ENCODE results near the gene KIAA1958.

Gene KIAA1958

GRCh38 chr9:112620388-112620787, 133.8 kb downstream of the KIAA1958 start:
- no peak overlapping the region for H3K9ac ChIP-seq (ENCODE audit: low read depth, low read length, poor library complexity, severe bottlenecking)
- H3K9me2 ChIP-seq (replicated peaks; ENCODE audit: low read depth, low read length): no peaks in the 10 kb centered on the region
- TF ChIP-seq EZH2phosphoT487 (IDR thresholded peaks at IDR 0.05; ENCODE audit: borderline replicate concordance) (no peak), CTCF (conservative IDR thresholded peaks at IDR 0.05; ENCODE audit: low read length) (no peak)

GRCh38 chr9:112621018-112621655, 134.5 kb downstream of the KIAA1958 start:
- no peaks in the 10 kb centered on the region for H3K9me3 ChIP-seq (ENCODE audit: insufficient read depth, low read depth, low read length)
- peaks cover 19% of the 10 kb centered on the region; the same call in 1 of the 2 replicates for H3K36me3 ChIP-seq (ENCODE audit: insufficient read depth, low read length)
- no peaks in the 10 kb centered on the region for H3K9me2 ChIP-seq (replicated peaks; ENCODE audit: low read depth, low read length)
- H3K4me1 ChIP-seq (ENCODE audit: insufficient read depth, low read length, poor library complexity, severe bottlenecking): no peaks in the 10 kb centered on the region
- H3K9ac ChIP-seq (ENCODE audit: low read depth, low read length, poor library complexity, severe bottlenecking): no peak overlapping the region
- no peaks in the 10 kb centered on the region for H4K20me1 ChIP-seq (ENCODE audit: insufficient read depth, low read length, poor library complexity, severe bottlenecking)
- H3F3A ChIP-seq (ENCODE audit: low read depth): no peaks in the 10 kb centered on the region
- H3K4me2 ChIP-seq (ENCODE audit: low read depth, low read length, poor library complexity, severe bottlenecking): no peak overlapping the region
- H3K27me3 ChIP-seq (ENCODE audit: insufficient read depth, low read length, poor library complexity, severe bottlenecking): no peaks in the 10 kb centered on the region
- H2AFZ ChIP-seq (ENCODE audit: low read length): no peak overlapping the region
- no peaks in the 10 kb centered on the region for H3K79me2 ChIP-seq (ENCODE audit: insufficient read depth, low read length)
- no peak overlapping the region for H3K4me3 ChIP-seq (ENCODE audit: low read length, poor library complexity, severe bottlenecking)
- TF ChIP-seq CTCF (conservative IDR thresholded peaks at IDR 0.05; ENCODE audit: low read length): no peak
- TF ChIP-seq EZH2phosphoT487 (IDR thresholded peaks at IDR 0.05; ENCODE audit: borderline replicate concordance): no peak

More at GRCh38 chr9:112620388-112620787, 133.8 kb downstream of the KIAA1958 start:
- no peaks in the 10 kb centered on the region for H3K79me2 ChIP-seq (ENCODE audit: insufficient read depth, low read length)
- no peak overlapping the region for H3K4me3 ChIP-seq (ENCODE audit: low read length, poor library complexity, severe bottlenecking)
- no peak overlapping the region for H2AFZ ChIP-seq (ENCODE audit: low read length)
- no peaks in the 10 kb centered on the region for H3F3A ChIP-seq (ENCODE audit: low read depth)
- no peak overlapping the region for H3K4me2 ChIP-seq (ENCODE audit: low read depth, low read length, poor library complexity, severe bottlenecking)
- no peaks in the 10 kb centered on the region for H3K27me3 ChIP-seq (ENCODE audit: insufficient read depth, low read length, poor library complexity, severe bottlenecking)
- no peaks in the 10 kb centered on the region for H3K9me3 ChIP-seq (ENCODE audit: insufficient read depth, low read depth, low read length)
- peaks cover 5% of the 10 kb centered on the region for H3K4me1 ChIP-seq (ENCODE audit: insufficient read depth, low read length, poor library complexity, severe bottlenecking)
- peaks cover 19% of the 10 kb centered on the region; the same call in 1 of the 2 replicates for H3K36me3 ChIP-seq (ENCODE audit: insufficient read depth, low read length)
- no peaks in the 10 kb centered on the region for H4K20me1 ChIP-seq (ENCODE audit: insufficient read depth, low read length, poor library complexity, severe bottlenecking)

- no peak for TF ChIP-seq CTCF (conservative IDR thresholded peaks at IDR 0.05; ENCODE audit: low read length)
- TF ChIP-seq EZH2phosphoT487 (IDR thresholded peaks at IDR 0.05; ENCODE audit: borderline replicate concordance): no peak
- no peaks in the 10 kb centered on the region for H4K20me1 ChIP-seq (ENCODE audit: insufficient read depth, low read length, poor library complexity, severe bottlenecking)
- H3K9me2 ChIP-seq (replicated peaks; ENCODE audit: low read depth, low read length): no peaks in the 10 kb centered on the region
- H3K9ac ChIP-seq (ENCODE audit: low read depth, low read length, poor library complexity, severe bottlenecking): no peak overlapping the region
- H3K36me3 ChIP-seq (ENCODE audit: insufficient read depth, low read length): peaks cover 13% of the 10 kb centered on the region; the same call in 1 of the 2 replicates
- H3K79me2 ChIP-seq (ENCODE audit: insufficient read depth, low read length): no peaks in the 10 kb centered on the region
- H3K4me3 ChIP-seq (ENCODE audit: low read length, poor library complexity, severe bottlenecking): no peak overlapping the region
- no peaks in the 10 kb centered on the region for H3F3A ChIP-seq (ENCODE audit: low read depth)
- no peak overlapping the region for H2AFZ ChIP-seq (ENCODE audit: low read length)
- H3K4me2 ChIP-seq (ENCODE audit: low read depth, low read length, poor library complexity, severe bottlenecking): no peak overlapping the region
- no peaks in the 10 kb centered on the region for H3K9me3 ChIP-seq (ENCODE audit: insufficient read depth, low read depth, low read length)
- H3K27me3 ChIP-seq (ENCODE audit: insufficient read depth, low read length, poor library complexity, severe bottlenecking): no peaks in the 10 kb centered on the region
- H3K4me1 ChIP-seq (ENCODE audit: insufficient read depth, low read length, poor library complexity, severe bottlenecking): peaks cover 5% of the 10 kb centered on the region
These were observed 136.6 kb downstream of the KIAA1958 start for GRCh38 chr9:112623198-112623597.
